Endothelial cell of umbilical vein (primary cell): ENCODE measurements around the gene SYT17. TPM values are rescaled to one million over a fixed set of nuclear protein-coding genes. Genes with fewer than 3 reads are reported as not detected.

Experiments
- BruUV-seq: library from RNA; stranded (reverse); fragments of 400-500 nt; replicated peaks from 2 replicates; lab custom pipeline; 2021; lab: Mats Ljungman, UMichigan
- CTCF ChIA-PET: fragments of 300-600, 350-600 bp; sonication (Branson Sonifier 250); formaldehyde crosslinking; loops from one replicate; lab custom pipeline; 2021; ENCODE audit warnings: antibody characterized with exemption, inconsistent platforms; lab: Charles Lee
- POLR2A ChIA-PET: fragments of 300-600, 350-600 bp; sonication (Branson Sonifier 250); formaldehyde crosslinking; loops from one replicate; lab custom pipeline; 2021; ENCODE audit warnings: antibody characterized with exemption, inconsistent platforms; lab: Charles Lee
- DNase-seq: peaks from one replicate; pipeline ENCODE4 v3.0.0-alpha.2; 2011; ENCODE audit warnings: low read depth, low spot score
- FAIRE-seq: peaks from 2 replicates; lab custom pipeline; 2011; peaks lifted over from hg19 to GRCh38; lab: Jason Lieb, UNC
- H2AFZ ChIP-seq: 2 replicates; pipeline ENCODE4 v1.6.0; 2012; ENCODE audit warnings: low read depth, low read length, control low read depth, inconsistent platforms
- H3K27ac ChIP-seq: 2 replicates; pipeline ENCODE4 v1.5.1; 2011; ENCODE audit warnings: low read depth, mild to moderate bottlenecking, control low read depth, low read length, moderate library complexity; ENCODE audit not compliant: insufficient read depth
- H3K27me3 ChIP-seq, 2 experiments: 2 replicates each; pipeline versions ENCODE4 v1.6.0 to v1.6.1; 2011; ENCODE audit warnings: low read length in 2 of 2, mixed read lengths in 1 of 2; ENCODE audit not compliant: control insufficient read depth in 2 of 2, insufficient read depth in 2 of 2
- H3K36me3 ChIP-seq, 2 experiments: 2 replicates in 1 of 2; 3 replicates in 1 of 2; pipeline ENCODE4 v1.5.1; 2011; ENCODE audit warnings: low read length in 2 of 2, mild to moderate bottlenecking in 1 of 2, moderate library complexity in 1 of 2; ENCODE audit not compliant: control insufficient read depth in 2 of 2, insufficient read depth in 2 of 2; ENCODE audit errors: extremely low read depth in 1 of 2
- H3K4me1 ChIP-seq: 3 replicates; pipeline ENCODE4 v1.5.1; 2011; ENCODE audit warnings: mild to moderate bottlenecking, low read length; ENCODE audit not compliant: control insufficient read depth, insufficient read depth; ENCODE audit errors: extremely low read depth
- H3K4me2 ChIP-seq: 2 replicates; pipeline ENCODE4 v1.6.1; 2011; ENCODE audit warnings: low read length, control low read depth, mixed read lengths; ENCODE audit not compliant: insufficient read depth
- H3K4me3 ChIP-seq, 3 experiments: fragments of 200-600 bp in 1 of 3; sonication (generic), shearing (Covaris generic) in 1 of 3; replicated peaks in 1 of 3; 2 replicates each; pipeline ENCODE4 v1.5.1; 2011 to 2016; ENCODE audit warnings: control low read depth in 3 of 3, low read length in 3 of 3, mild to moderate bottlenecking in 2 of 3, inconsistent platforms in 1 of 3, low read depth in 1 of 3, moderate library complexity in 1 of 3; ENCODE audit not compliant: insufficient read depth in 1 of 3
- H3K79me2 ChIP-seq: 2 replicates; pipeline ENCODE4 v1.6.0; 2012; ENCODE audit warnings: low read length, inconsistent platforms; ENCODE audit not compliant: control insufficient read depth, insufficient read depth
- H3K9ac ChIP-seq: replicated peaks from 2 replicates; pipeline ENCODE3; 2011; ENCODE audit warnings: low read length, control low read depth; ENCODE audit not compliant: insufficient read depth; ENCODE audit errors: extremely low read depth
- H3K9me1 ChIP-seq: replicated peaks from 3 replicates; pipeline ENCODE4 v1.6.0; 2011; ENCODE audit warnings: mild to moderate bottlenecking, low read length; ENCODE audit not compliant: control insufficient read depth, insufficient read depth; ENCODE audit errors: extremely low read depth
- H3K9me3 ChIP-seq: replicated peaks from 2 replicates; pipeline ENCODE4 v1.5.1; 2012; ENCODE audit warnings: low read length, inconsistent platforms; ENCODE audit not compliant: control insufficient read depth, insufficient read depth
- H4K20me1 ChIP-seq: replicated peaks from 2 replicates; pipeline ENCODE3; 2011; ENCODE audit warnings: mild to moderate bottlenecking, low read length; ENCODE audit not compliant: control insufficient read depth, insufficient read depth; ENCODE audit errors: extremely low read depth
- EZH2 ChIP-seq: IDR thresholded peaks from 2 replicates; pipeline ENCODE4 v1.6.1; 2012; ENCODE audit warnings: borderline replicate concordance, low read depth, mild to moderate bottlenecking, moderate library complexity, low read length, inconsistent platforms; ENCODE audit not compliant: severe bottlenecking
- FOS ChIP-seq: IDR thresholded peaks from 2 replicates; pipeline ENCODE4 v1.6.1; 2011; ENCODE audit warnings: mild to moderate bottlenecking, low read length, moderate library complexity, borderline replicate concordance; ENCODE audit not compliant: insufficient read depth
- GATA2 ChIP-seq: IDR thresholded peaks from 2 replicates; pipeline ENCODE4 v1.7.0; 2011; ENCODE audit warnings: low read depth, mild to moderate bottlenecking, moderate library complexity, mixed read lengths, low read length; ENCODE audit not compliant: insufficient read length, insufficient read depth
- JUN ChIP-seq: IDR thresholded peaks from 2 replicates; pipeline ENCODE4 v1.6.1; 2011; ENCODE audit warnings: borderline replicate concordance, low read depth; ENCODE audit not compliant: insufficient read length, insufficient read depth
- MYC ChIP-seq: IDR thresholded peaks from one replicate; pipeline ENCODE4 v1.6.1; 2011; ENCODE audit warnings: mild to moderate bottlenecking, low read depth, low read length
- POLR2A ChIP-seq: IDR thresholded peaks from 2 replicates; pipeline ENCODE4 v1.6.1; 2012; ENCODE audit warnings: low read depth, mild to moderate bottlenecking, control low read depth, low read length
- POLR2AphosphoS5 ChIP-seq: IDR thresholded peaks from 2 replicates; pipeline ENCODE4 v1.6.1; 2012; ENCODE audit warnings: low read depth, mild to moderate bottlenecking, control low read depth, low read length, moderate library complexity; ENCODE audit not compliant: insufficient read depth
- dilution Hi-C: fragments of 300-500 bp; cut with MboI; formaldehyde crosslinking; loops from one replicate; pipeline ENCODE4 v1.15.0; 2019; ENCODE audit warnings: low sequenced_read_pairs; ENCODE audit not compliant: extremely low pct_ligation_motif_present
- intact Hi-C: fragments of 100-400 bp; cut with micrococcal nuclease; formaldehyde crosslinking; loops from one replicate; pipeline ENCODE4 v1.10.0; 2022
- polyA plus RNA-seq, 4 experiments: library from polyadenylated mRNA; depleted of rRNA in 3 of 4; stranded (reverse) in 3 of 4; unstranded in 1 of 4; fragments of >200 nt; gene quantifications; 2 replicates each; pipeline versions ENCODE4 v1.2.1 to v1.2.3, GENCODE V29; 2011 to 2012; ENCODE audit warnings: missing spikeins in 1 of 4
- total RNA-seq: library from RNA; stranded (reverse); gene quantifications from 2 replicates; pipeline ENCODE4 v1.2.3, GENCODE V29; 2021
- TF ChIP-seq, protein P1 (sequence below): IDR thresholded peaks from 2 replicates; pipeline ENCODE4 v1.6.1; 2011; ENCODE audit not compliant: insufficient read depth, insufficient read length
- TF ChIP-seq, protein P2 (sequence below), 2 donors: IDR thresholded peaks; 1 replicate in 1 of 2; 2 replicates in 1 of 2; pipeline ENCODE4 v1.5.1; 2011; ENCODE audit warnings: low read length in 2 of 2, mild to moderate bottlenecking in 2 of 2, moderate library complexity in 2 of 2, control low read depth in 1 of 2, inconsistent platforms in 1 of 2, low read depth in 1 of 2; ENCODE audit not compliant: insufficient read depth in 1 of 2; ENCODE audit errors: extremely low read depth in 1 of 2

Gene SYT17
- total and polyA plus RNA-seq, 2 donors (not counting 3 experiments of a cell fraction or from before 2014, with no cell fraction given): 1.9 to 4.2 TPM

DNA sequence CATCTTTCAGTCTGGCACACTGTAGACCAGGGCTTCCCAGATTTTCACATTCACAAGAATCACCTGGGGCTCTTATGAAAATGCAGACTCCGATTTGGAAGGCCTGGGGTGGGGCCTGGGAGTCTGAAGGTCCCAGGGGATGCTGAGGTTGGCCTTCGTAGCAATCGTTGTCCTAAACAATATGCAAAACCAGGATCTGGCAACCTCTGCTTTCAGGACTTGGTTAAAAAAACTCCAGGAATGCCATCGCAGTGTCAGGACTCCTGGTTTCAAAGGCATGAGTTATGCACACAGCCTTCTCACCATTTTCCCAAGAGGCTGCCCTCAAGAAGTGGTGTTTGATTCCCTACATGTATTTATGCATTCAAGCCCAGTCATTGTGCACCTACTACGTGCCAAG, 124.1 kb downstream of the SYT17 start:
- TF ChIP-seq JUN (no peak), POLR2A (no peak), MYC (no peak), EZH2 (no peak), GATA2 (no peak), POLR2AphosphoS5 (no peak), FOS (no peak)
- TF ChIP-seq, protein P1, sequence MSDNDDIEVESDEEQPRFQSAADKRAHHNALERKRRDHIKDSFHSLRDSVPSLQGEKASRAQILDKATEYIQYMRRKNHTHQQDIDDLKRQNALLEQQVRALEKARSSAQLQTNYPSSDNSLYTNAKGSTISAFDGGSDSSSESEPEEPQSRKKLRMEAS: no peak
- TF ChIP-seq, protein P2, sequence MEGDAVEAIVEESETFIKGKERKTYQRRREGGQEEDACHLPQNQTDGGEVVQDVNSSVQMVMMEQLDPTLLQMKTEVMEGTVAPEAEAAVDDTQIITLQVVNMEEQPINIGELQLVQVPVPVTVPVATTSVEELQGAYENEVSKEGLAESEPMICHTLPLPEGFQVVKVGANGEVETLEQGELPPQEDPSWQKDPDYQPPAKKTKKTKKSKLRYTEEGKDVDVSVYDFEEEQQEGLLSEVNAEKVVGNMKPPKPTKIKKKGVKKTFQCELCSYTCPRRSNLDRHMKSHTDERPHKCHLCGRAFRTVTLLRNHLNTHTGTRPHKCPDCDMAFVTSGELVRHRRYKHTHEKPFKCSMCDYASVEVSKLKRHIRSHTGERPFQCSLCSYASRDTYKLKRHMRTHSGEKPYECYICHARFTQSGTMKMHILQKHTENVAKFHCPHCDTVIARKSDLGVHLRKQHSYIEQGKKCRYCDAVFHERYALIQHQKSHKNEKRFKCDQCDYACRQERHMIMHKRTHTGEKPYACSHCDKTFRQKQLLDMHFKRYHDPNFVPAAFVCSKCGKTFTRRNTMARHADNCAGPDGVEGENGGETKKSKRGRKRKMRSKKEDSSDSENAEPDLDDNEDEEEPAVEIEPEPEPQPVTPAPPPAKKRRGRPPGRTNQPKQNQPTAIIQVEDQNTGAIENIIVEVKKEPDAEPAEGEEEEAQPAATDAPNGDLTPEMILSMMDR (IDR thresholded peaks at IDR 0.05; ENCODE audit: extremely low read depth in 1 of 2, insufficient read depth in 1 of 2, low read depth in 1 of 2, low read length in 2 of 2): no peak
- Histone ChIP-seq H3K9me3 (no peaks in the 10 kb centered on the region), H4K20me1 (no peaks in the 10 kb centered on the region), H3K27me3 (no peaks in the 10 kb centered on the region), H3K4me1 (no peaks in the 10 kb centered on the region), H2AFZ (no peak overlapping the region), H3K4me3 (no peak overlapping the region), H3K36me3 (no peaks in the 10 kb centered on the region), H3K27ac (no peak overlapping the region), H3K79me2 (no peaks in the 10 kb centered on the region), H3K9me1 (peaks cover 2% of the 10 kb centered on the region), H3K4me2 (no peak overlapping the region), H3K9ac (no peak overlapping the region)
- intact Hi-C loops (no loop called here), dilution Hi-C loops (no loop called here)
- POLR2A ChIA-PET: no interaction called here
- FAIRE-seq: no peak
- CTCF ChIA-PET: no interaction called here
- no peak for DNase-seq
- BruUV-seq: no TSS peak
